ENCODE measurements around the gene OLA1. TPM values are rescaled to one million over a fixed set of nuclear protein-coding genes. Genes with fewer than 3 reads are reported as not detected.

OLA1 gene
- total and polyA plus RNA-seq, 2 of the 13 experiments (the other 11 are each of a cell fraction or from before 2014, with no cell fraction given): 153 to 241 TPM

- TF ChIP-seq ZHX2 (IDR thresholded peaks at IDR 0.05; ENCODE audit: low read depth) (no peak), ZHX2 (CRISPR knock-in tag; IDR thresholded peaks at IDR 0.05; ENCODE audit: borderline replicate concordance) (no peak), STAT5B (CRISPR knock-in tag; IDR thresholded peaks at IDR 0.05) (no peak)
Observed at GRCh38 chr2:174053355-174054151, 194.8 kb downstream of the OLA1 start (continued).

GRCh38 chr2:174052584-174052976, 195.8 kb downstream of the OLA1 start:
- TF ChIP-seq ZNF263 (CRISPR knock-in tag; IDR thresholded peaks at IDR 0.05): no peak
- 0 out of 2 replicates have a peak, but pooled peaks have one; percentile 42 for TF ChIP-seq CHCHD3 (CRISPR knock-in tag; IDR thresholded peaks at IDR 0.05)
- FAIRE-seq (no peak), DNase-seq (ENCODE audit: low spot score) (no peak), ATAC-seq (no peak)
- BruUV-seq (replicated peaks): no TSS peak
- Histone ChIP-seq H3K4me1 (ENCODE audit: insufficient read depth, low read length) (peaks cover 38% of the 10 kb centered on the region), H4K20me1 (ENCODE audit: insufficient read depth, low read length) (no peaks in the 10 kb centered on the region), H3K9ac (ENCODE audit: insufficient read depth, low read depth, low read length) (peak overlapping the region; percentile 30; the same call in 1 of the 2 replicates), H2AFZ (ENCODE audit: low read length) (no peak overlapping the region), H3K79me2 (ENCODE audit: insufficient read depth, low read length) (no peaks in the 10 kb centered on the region), H3K27me3 (ENCODE audit: control insufficient read depth in 1 of 2, insufficient read depth in 2 of 2, low read length in 2 of 2) (no peaks in the 10 kb centered on the region; a peak in 1 of 5 replicates), H3K4me3 (replicated peaks in 1 of 3; ENCODE audit: insufficient read depth in 1 of 3, low read depth in 2 of 3, low read length in 3 of 3) (peak overlapping the region; percentile 41 to 50 (median 41); a peak in 5 of 6 replicates), H3K4me2 (ENCODE audit: low read depth, low read length) (peak overlapping the region; percentile 70), H3K9me3 (ENCODE audit: low read length) (no peaks in the 10 kb centered on the region), H3K27ac (ENCODE audit: extremely low read length, insufficient read depth, low read length) (peak overlapping the region; percentile 11), H3K36me3 (replicated peaks in 1 of 2; ENCODE audit: control insufficient read depth in 1 of 2, insufficient read depth in 2 of 2, low read length in 2 of 2) (no peaks in the 10 kb centered on the region)
- intact Hi-C loops (cut with micrococcal nuclease; ENCODE audit: unreplicated experiment) (no loop called here), in situ Hi-C loops (cut with HindIII; ENCODE audit: extremely low pct_ligation_motif_present, low pct_unique_long_range_greater_than_20kb) (no loop called here)
- POLR2A ChIA-PET: interaction anchor here (1.1 kb wide), 3 partner anchors 14 to 89 kb away, joined by 3 to 6 read pairs (median 4); no protein-coding TSS in a partner anchor
- CTCF ChIA-PET (ENCODE audit: low intra/inter-chr PET ratio, low total read pairs): no interaction called here
- 15% methylated on average over 3 of the region's 3 CpGs for WGBS (ENCODE audit: low lambda C conversion rate)

Data from HepG2 (cell line).